K562 (cell line): Measurements from ENCODE around the gene SRCIN1. TPM values are rescaled to one million over a fixed set of nuclear protein-coding genes. Genes with fewer than 3 reads are reported as not detected.

Experiments
- ATAC-seq: fragments of 200-7000 bp; cut with Tn5 transposase; 3 replicates; pipeline ENCODE4 v1.9.1; 2020; ENCODE audit warnings: moderate library complexity
- BruUV-seq: library from RNA; stranded (reverse); fragments of 400-500 nt; replicated peaks from 2 replicates; lab custom pipeline; 2021; lab: Mats Ljungman, UMichigan
- CTCF ChIA-PET: fragments of 300-600 bp; formaldehyde crosslinking; extraction: SDS; loops from one replicate; lab custom pipeline; 2021; ENCODE audit warnings: low intra/inter-chr PET ratio; lab: Yijun Ruan, JAX
- POLR2A ChIA-PET: fragments of 300-600, 350-650 bp; sonication (Branson Sonifier 250); formaldehyde crosslinking; extraction: SDS; loops from one replicate; lab custom pipeline; 2021; ENCODE audit warnings: antibody characterized with exemption, inconsistent platforms; lab: Yijun Ruan, JAX
- DNase-seq, 4 experiments: peaks; one replicate each; pipeline versions ENCODE4 v3.0.0 to v3.0.0-alpha.2; 2011 to 2018; ENCODE audit warnings: low spot score in 3 of 4, mixed read lengths in 3 of 4; ENCODE audit errors: extremely low read depth in 1 of 4
- FAIRE-seq: peaks from 2 replicates; lab custom pipeline; 2011; peaks lifted over from hg19 to GRCh38; lab: Jason Lieb, UNC
- H2AFZ ChIP-seq: 2 replicates; pipeline ENCODE4 v1.6.0; 2011; ENCODE audit warnings: low read depth, low read length, control low read depth, inconsistent platforms
- H3K27ac ChIP-seq: fragments of 200-600 bp; 3 replicates; pipeline ENCODE4 v1.8.0; 2011; ENCODE audit warnings: low read depth, mild to moderate bottlenecking, control low read depth, inconsistent platforms, low read length, moderate library complexity, mixed read lengths; ENCODE audit errors: extremely low read depth
- H3K27me3 ChIP-seq, 2 experiments: fragments of 300-600 bp in 1 of 2; 2 replicates in 1 of 2; 3 replicates in 1 of 2; pipeline versions ENCODE4 v1.6.0 to v1.8.0; 2011; ENCODE audit warnings: inconsistent platforms in 2 of 2, low read length in 2 of 2, mild to moderate bottlenecking in 1 of 2, mixed read lengths in 1 of 2, moderate library complexity in 1 of 2; ENCODE audit not compliant: control insufficient read depth in 2 of 2, insufficient read depth in 2 of 2
- H3K36me3 ChIP-seq: fragments of 300-600 bp; 3 replicates; pipeline ENCODE4 v1.8.0; 2011; ENCODE audit warnings: mild to moderate bottlenecking, low read length, inconsistent platforms; ENCODE audit not compliant: control insufficient read depth, insufficient read depth
- H3K4me1 ChIP-seq, 2 experiments: fragments of 200-600 bp in 1 of 2; replicated peaks in 1 of 2; 2 replicates in 1 of 2; 3 replicates in 1 of 2; pipeline versions ENCODE4 v1.5.1 to v1.8.0; 2011; ENCODE audit warnings: inconsistent platforms in 2 of 2, low read length in 2 of 2, mild to moderate bottlenecking in 1 of 2, mixed read lengths in 1 of 2, moderate library complexity in 1 of 2; ENCODE audit not compliant: control insufficient read depth in 2 of 2, insufficient read depth in 2 of 2
- H3K4me2 ChIP-seq: 2 replicates; pipeline ENCODE4 v1.6.1; 2011; ENCODE audit warnings: low read length, control low read depth, inconsistent platforms, mixed read lengths; ENCODE audit not compliant: insufficient read depth
- H3K4me3 ChIP-seq: fragments of 200-600 bp; sonication (generic), shearing (Covaris generic); 2 replicates; pipeline ENCODE4 v1.5.1; 2016; ENCODE audit warnings: control low read depth, inconsistent platforms
- H3K79me2 ChIP-seq: fragments of 200-600 bp; 3 replicates; pipeline ENCODE4 v1.8.0; 2011; ENCODE audit warnings: low read length, inconsistent platforms; ENCODE audit not compliant: control insufficient read depth, insufficient read depth
- H3K9ac ChIP-seq, 2 experiments: 2 replicates each; pipeline versions ENCODE4 v1.6.0 to v1.6.1; 2011; ENCODE audit warnings: low read depth in 2 of 2, low read length in 2 of 2, control low read depth in 1 of 2, inconsistent platforms in 1 of 2, mild to moderate bottlenecking in 1 of 2, mixed read lengths in 1 of 2; ENCODE audit not compliant: insufficient read depth in 1 of 2
- H3K9me1 ChIP-seq: one replicate; pipeline ENCODE4 v1.6.0; 2011; ENCODE audit warnings: inconsistent platforms, mild to moderate bottlenecking, low read length, moderate library complexity; ENCODE audit not compliant: control insufficient read depth, insufficient read depth
- H3K9me3 ChIP-seq: replicated peaks from 2 replicates; pipeline ENCODE4 v1.5.1; 2011; ENCODE audit warnings: low read depth, low read length, inconsistent platforms; ENCODE audit not compliant: control insufficient read depth, insufficient read depth
- H4K20me1 ChIP-seq: replicated peaks from 2 replicates; pipeline ENCODE4 v1.6.1; 2011; ENCODE audit warnings: low read length, inconsistent platforms, mixed read lengths; ENCODE audit not compliant: control insufficient read depth, insufficient read depth
- CBX1 ChIP-seq: sonication (generic); IDR thresholded peaks from 2 replicates; pipeline ENCODE4 v1.6.1; 2016; ENCODE audit warnings: antibody characterized with exemption, low read depth, mild to moderate bottlenecking
- CEBPG ChIP-seq, 3 experiments: fragments of 200-800 bp in 1 of 3; sonication (Bioruptor generic) in 1 of 3; sonication (generic) in 1 of 3; formaldehyde crosslinking in 1 of 3; IDR thresholded peaks in 2 of 3; conservative IDR thresholded peaks in 1 of 3; 2 replicates each; pipeline versions ENCODE4 v1.6.1 to v1.8.0; 2016 to 2022; ENCODE audit warnings: missing compliant biosample characterization in 2 of 3, missing genetic modification characterization in 2 of 3, mild to moderate bottlenecking in 1 of 3, missing genetic modification reagents in 1 of 3
- CREB1 ChIP-seq, 2 experiments: sonication (generic) in 1 of 2; formaldehyde crosslinking in 1 of 2; IDR thresholded peaks; 2 replicates each; pipeline versions ENCODE4 v1.6.1 to v1.8.0; 2012 to 2022; ENCODE audit warnings: inconsistent platforms in 1 of 2, mild to moderate bottlenecking in 1 of 2, missing genetic modification reagents in 1 of 2, moderate library complexity in 1 of 2
- ERF ChIP-seq: fragments of 450-650 bp; formaldehyde crosslinking; IDR thresholded peaks from 2 replicates; pipeline ENCODE4 v1.4.0; 2020; ENCODE audit warnings: mild to moderate bottlenecking, mixed read lengths
- GATAD2A ChIP-seq: fragments of 450-650 bp; IDR thresholded peaks from 2 replicates; pipeline ENCODE4 v1.6.1; 2017
- KAT2B ChIP-seq: IDR thresholded peaks from one replicate; pipeline ENCODE4 v1.6.1; 2012; ENCODE audit warnings: low read depth, mild to moderate bottlenecking, control low read depth, inconsistent platforms, low read length, moderate library complexity
- MBD1 ChIP-seq: fragments of 250-450 bp; sonication (Bioruptor Pico); IDR thresholded peaks from 2 replicates; pipeline ENCODE4 v1.8.0; 2022; ENCODE audit warnings: inconsistent platforms
- SRSF7 ChIP-seq: fragments of 200-400 bp; formaldehyde crosslinking; optimal IDR thresholded peaks from 2 replicates; pipeline ENCODE3; 2017; ENCODE audit warnings: mild to moderate bottlenecking, low read depth, low read length
- STAG1 ChIP-seq: sonication (generic); formaldehyde crosslinking; IDR thresholded peaks from 2 replicates; pipeline ENCODE4 v1.5.0; 2020; ENCODE audit warnings: missing genetic modification reagents, borderline replicate concordance
- TFE3 ChIP-seq: fragments of 450-650 bp; formaldehyde crosslinking; IDR thresholded peaks from 2 replicates; pipeline ENCODE4 v1.4.0; 2020; ENCODE audit warnings: mild to moderate bottlenecking, mixed read lengths
- XRCC4 ChIP-seq: IDR thresholded peaks from one replicate; pipeline ENCODE4 v1.6.1; 2011; ENCODE audit not compliant: insufficient read depth, insufficient read length; ENCODE audit errors: extremely low read depth
- ZBTB33 ChIP-seq: sonication (generic); formaldehyde crosslinking; IDR thresholded peaks from 2 replicates; pipeline ENCODE4 v1.8.1; 2023; ENCODE audit warnings: mild to moderate bottlenecking, missing genetic modification reagents
- ZNF24 ChIP-seq: fragments of 450-650 bp; IDR thresholded peaks from 2 replicates; pipeline ENCODE4 v1.6.1; 2016
- ZNF785 ChIP-seq: fragments of 250-450 bp; sonication (Bioruptor Pico); IDR thresholded peaks from 2 replicates; pipeline ENCODE4 v1.4.0; 2020; ENCODE audit warnings: mild to moderate bottlenecking
- WGBS: fragments of 100-300 bp; shearing (Covaris generic); methylation state at CpG from one replicate; pipeline ENCODE4 v1.1.6; 2016; ENCODE audit warnings: low coverage, mixed read lengths; ENCODE audit not compliant: insufficient coverage; ENCODE audit errors: missing lambda C conversion rate; 5-methylcytosine and 5-hydroxymethylcytosine counted together
- in situ Hi-C: fragments of 300-500 bp; cut with MboI; formaldehyde crosslinking; loops from 4 replicates; pipeline ENCODE4 v1.15.0; 2018; ENCODE audit warnings: inconsistent platforms, mixed read lengths
- intact Hi-C: fragments of 100-400 bp; cut with micrococcal nuclease; formaldehyde crosslinking; loops from 2 replicates; pipeline ENCODE4 v1.14.2; 2022
- polyA plus RNA-seq, 8 experiments: library from polyadenylated mRNA; depleted of rRNA in 4 of 8; stranded (reverse) in 5 of 8; unstranded in 3 of 8; fragments of >200 nt; fragmentation: Nextera tagmentation in 2 of 8; fragmentation: Illumina TruSeq in 1 of 8; extraction: Ambion mirVana in 2 of 8; extraction: Trizol in 1 of 8; gene quantifications; 2 replicates each; pipeline versions ENCODE4 v1.2.1 to v1.2.3, GENCODE V29; 2011 to 2014; ENCODE audit warnings: inconsistent platforms in 1 of 8, missing spikeins in 1 of 8
- total RNA-seq, 7 experiments: library from RNA; depleted of rRNA in 6 of 7; stranded (reverse); fragments of >200 nt in 6 of 7; fragmentation: Illumina TruSeq in 2 of 7; extraction: Trizol in 2 of 7; gene quantifications; 2 replicates each; pipeline versions ENCODE4 v1.2.1 to v1.2.3, GENCODE V29; 2011 to 2021; ENCODE audit warnings: low replicate concordance in 1 of 7

Gene SRCIN1
- total and polyA plus RNA-seq, 9 of the 15 experiments (the other 6 are each of a cell fraction or from before 2014, with no cell fraction given) = 0.09 to 0.33 (median 0.13) TPM; not detected in 6

GRCh38 chr17:38606646-38607611, 1.2 kb upstream of the SRCIN1 start:
- in situ Hi-C loops (no loop called here), intact Hi-C loops (no loop called here)
- no peak for ATAC-seq
- Histone ChIP-seq H3K9me1 (no peaks in the 10 kb centered on the region), H3K9ac (peak overlapping the region in 1 of 2 experiments; percentile 95; a peak in 2 of 4 replicates), H4K20me1 (0 out of 2 replicates have a peak, but pooled peaks cover 13% of the 10 kb centered on the region), H3K27me3 (peaks cover 8 to 41% of the 10 kb centered on the region in 2 experiments; a peak in 3 of 5 replicates), H3K79me2 (no peaks in the 10 kb centered on the region), H3K4me3 (peak overlapping the region; percentile 68), H3K9me3 (peaks cover 3% of the 10 kb centered on the region; the same call in 1 of the 2 replicates), H3K27ac (no peak overlapping the region), H2AFZ (peak overlapping the region; percentile 94; the same call in 1 of the 2 replicates), H3K4me1 (peaks cover 2 to 33% of the 10 kb centered on the region in 2 experiments), H3K36me3 (no peaks in the 10 kb centered on the region), H3K4me2 (peak overlapping the region; percentile 78; the same call in 1 of the 2 replicates)
- ChIA-PET POLR2A (interaction anchor here (0.7 to 1.1 kb wide), 2 partner anchors 9 to 13 kb away, joined by 3 read pairs; no protein-coding TSS in a partner anchor), CTCF (interaction anchor here (0.6 to 1.2 kb wide), 4 partner anchors 39 to 61 kb away, joined by 3 to 6 read pairs (median 3); no protein-coding TSS in a partner anchor)
- BruUV-seq = no TSS peak
- FAIRE-seq = no peak
- no peak for DNase-seq
- WGBS = 12% methylated on average over 21 of the region's 30 CpGs
- TF ChIP-seq XRCC4 = no peak
- no peak for TF ChIP-seq CBX1
- TF ChIP-seq STAG1 (CRISPR knock-in tag) = no peak
- no peak for TF ChIP-seq MBD1 (CRISPR knock-in tag)
- no peak for TF ChIP-seq CEBPG (CRISPR knock-in tag; IDR thresholded peaks at IDR 0.05)
- no peak for TF ChIP-seq CEBPG (tag; conservative IDR thresholded peaks at IDR 0.05 in 1 of 2, IDR thresholded peaks at IDR 0.05 in 1 of 2)
- TF ChIP-seq ERF (CRISPR knock-in tag) = no peak
- TF ChIP-seq ZNF785 = no peak
- TF ChIP-seq GATAD2A = 0 out of 2 replicates have a peak, but pooled peaks have one; percentile 19
- TF ChIP-seq SRSF7 = no peak
- TF ChIP-seq CREB1 (IDR thresholded peaks at IDR 0.05) = 0 out of 2 replicates have a peak, but pooled peaks have one; percentile 6
- TF ChIP-seq CREB1 (CRISPR knock-in tag; IDR thresholded peaks at IDR 0.05) = no peak
- TF ChIP-seq KAT2B = no peak
- no peak for TF ChIP-seq TFE3
- no peak for TF ChIP-seq ZNF24
- no peak for TF ChIP-seq ZBTB33 (CRISPR knock-in tag)
